Lower leg skin (tissue), 4 donors: ENCODE data around the gene CCDC187. TPM values are rescaled to one million over a fixed set of nuclear protein-coding genes. Genes with fewer than 3 reads are reported as not detected.

ENCODE experiments used
- DNase-seq, 2 donors: peaks; one replicate each; pipeline ENCODE4 v3.0.0-alpha.2; 2019; ENCODE audit warnings: low spot score in 2 of 2
- H3K4me3 ChIP-seq: fragments of 200-600 bp; sonication (generic); 2 replicates; pipeline ENCODE4 v1.5.1; 2017; ENCODE audit warnings: mild to moderate bottlenecking, low read depth; ENCODE audit not compliant: poor library complexity, severe bottlenecking
- CTCF ChIP-seq, 3 donors: fragments of 450-650 bp; IDR thresholded peaks; one replicate each; pipeline ENCODE4 v1.5.1; 2016; ENCODE audit warnings: antibody characterized with exemption in 3 of 3, mild to moderate bottlenecking in 3 of 3, moderate library complexity in 2 of 3
- POLR2A ChIP-seq, 2 donors: fragments of 450-650 bp; IDR thresholded peaks; one replicate each; pipeline ENCODE4 v1.6.1; 2016 to 2017; ENCODE audit warnings: antibody characterized with exemption in 2 of 2, mild to moderate bottlenecking in 1 of 2, moderate library complexity in 1 of 2
- WGBS, 2 donors: methylation state at CpG; one replicate each; pipeline ENCODE4 v1.1.5; 2018; 5-methylcytosine and 5-hydroxymethylcytosine counted together
- intact Hi-C: fragments of 100-400 bp; cut with DNase I; formaldehyde crosslinking; loops from one replicate; pipeline ENCODE4 v1.15.0; 2023; ENCODE audit warnings: low total_unique reads
- total RNA-seq, 4 donors: library from RNA; depleted of rRNA; stranded (reverse); fragments of >200 nt; gene quantifications; one replicate each; pipeline ENCODE4 v1.1.0, GENCODE V29; 2016

The CCDC187 gene
- total RNA-seq, 4 donors from 2014 or later, result 1.1 TPM; not detected in 3

- TF ChIP-seq POLR2A (IDR thresholded peaks at IDR 0.05), result no peak
- TF ChIP-seq CTCF (IDR thresholded peaks at IDR 0.05), result no peak
- DNase-seq, result no peak
- 94 to 96% methylated on average over 15 to 16 of the region's 16 CpGs for WGBS, 2 donors
- intact Hi-C loops, result no loop called here
- no peak overlapping the region for H3K4me3 ChIP-seq
These were observed 93.6 kb downstream of the CCDC187 start for GRCh38 chr9:136210276-136210675.

- H3K4me3 ChIP-seq, result no peak overlapping the region
- TF ChIP-seq CTCF (IDR thresholded peaks at IDR 0.05), result no peak
- TF ChIP-seq POLR2A (IDR thresholded peaks at IDR 0.05), result no peak
- DNase-seq, result no peak
- 85% methylated on average over 13 to 17 of the region's 17 CpGs for WGBS, 2 donors
- intact Hi-C loops, result no loop called here
These were observed 94.1 kb downstream of the CCDC187 start for GRCh38 chr9:136209786-136210185.

- 92 to 97% methylated on average over 16 to 17 of the region's 17 CpGs for WGBS, 2 donors
- intact Hi-C loops, result no loop called here
- no peak for DNase-seq
- no peak overlapping the region for H3K4me3 ChIP-seq
- TF ChIP-seq POLR2A (IDR thresholded peaks at IDR 0.05), result no peak
These were observed 94.7 kb downstream of the CCDC187 start for GRCh38 chr9:136209232-136209631.

GRCh38 chr9:136208675-136209074, 95.2 kb downstream of the CCDC187 start:
- WGBS, 2 donors, result 78 to 80% methylated on average over 17 of the region's 17 CpGs
- intact Hi-C loops, result no loop called here
- no peak for TF ChIP-seq POLR2A (IDR thresholded peaks at IDR 0.05)
- TF ChIP-seq CTCF (IDR thresholded peaks at IDR 0.05), result no peak
- DNase-seq, result no peak
- no peak overlapping the region for H3K4me3 ChIP-seq

- no peak overlapping the region for H3K4me3 ChIP-seq
- no peak for TF ChIP-seq POLR2A (IDR thresholded peaks at IDR 0.05)
- no peak for TF ChIP-seq CTCF (IDR thresholded peaks at IDR 0.05)
- intact Hi-C loops, result no loop called here
- no peak for DNase-seq
- 84 to 91% methylated on average over 9 of the region's 9 CpGs for WGBS, 2 donors
These were observed 96.3 kb downstream of the CCDC187 start for GRCh38 chr9:136207616-136208015.

GRCh38 chr9:136206602-136207275, 97.2 kb downstream of the CCDC187 start:
- TF ChIP-seq CTCF (IDR thresholded peaks at IDR 0.05) (no peak), POLR2A (IDR thresholded peaks at IDR 0.05) (no peak)
- 78 to 85% methylated on average over 16 of the region's 16 CpGs for WGBS, 2 donors
- no peak for DNase-seq
- intact Hi-C loops, result no loop called here
- no peak overlapping the region for H3K4me3 ChIP-seq
